SW 1271 (cell line): Measurements from ENCODE around the gene NOX4.
"Not testable (repeated sequence)": the region's sequence is repeated elsewhere in the genome, so short reads cannot be mapped to it uniquely, and the experiment has no call there.

ENCODE experiments used
- DNase-seq, 2 experiments: peaks; one replicate each; lab custom pipeline; 2025; lab: John Stamatoyannopoulos, UW

NOX4 gene

GRCh38 chr11:89458716-89459115 lies 32.5 kb downstream of the NOX4 start:
- no peak for DNase-seq

- DNase-seq, result no peak
Observed at GRCh38 chr11:89457190-89457589, 34.0 kb downstream of the NOX4 start.

- no peak for DNase-seq
Observed at GRCh38 chr11:89456681-89457080, 34.5 kb downstream of the NOX4 start.

- no peak for DNase-seq
Observed at GRCh38 chr11:89452780-89453179, 38.4 kb downstream of the NOX4 start.

GRCh38 chr11:89447845-89448244 lies 43.3 kb downstream of the NOX4 start:
- no peak for DNase-seq

GRCh38 chr11:89443361-89444322 lies 47.5 kb downstream of the NOX4 start:
- DNase-seq, result no peak

GRCh38 chr11:89442801-89443200 lies 48.4 kb downstream of the NOX4 start:
- no peak for DNase-seq

GRCh38 chr11:89441606-89442005 lies 49.6 kb downstream of the NOX4 start:
- no peak for DNase-seq

GRCh38 chr11:89437317-89437716 lies 53.9 kb downstream of the NOX4 start:
- DNase-seq, result no peak

- DNase-seq, result no peak
Observed at GRCh38 chr11:89436071-89436470, 55.1 kb downstream of the NOX4 start.

GRCh38 chr11:89433278-89433677 lies 57.9 kb downstream of the NOX4 start:
- DNase-seq, result no peak

- DNase-seq, result not testable (repeated sequence)
Observed at GRCh38 chr11:89432182-89432581, 59.0 kb downstream of the NOX4 start.

GRCh38 chr11:89426501-89426900 lies 64.7 kb downstream of the NOX4 start:
- not testable (repeated sequence) for DNase-seq

- DNase-seq, result no peak
Observed at GRCh38 chr11:89421718-89422117, 69.5 kb downstream of the NOX4 start.

GRCh38 chr11:89420981-89421380 lies 70.2 kb downstream of the NOX4 start:
- no peak for DNase-seq

GRCh38 chr11:89416961-89417360 lies 74.2 kb downstream of the NOX4 start:
- no peak for DNase-seq

- DNase-seq, result not testable (repeated sequence)
Observed at GRCh38 chr11:89411112-89411511, 80.1 kb downstream of the NOX4 start.

- DNase-seq, result not testable (repeated sequence)
Observed at GRCh38 chr11:89410666-89411065, 80.5 kb downstream of the NOX4 start.

GRCh38 chr11:89408441-89408840 lies 82.7 kb downstream of the NOX4 start:
- DNase-seq, result not testable (repeated sequence)

- DNase-seq, result peak; percentile 10 to 56
Observed at GRCh38 chr11:89405629-89406028, 85.5 kb downstream of the NOX4 start.

GRCh38 chr11:89391654-89392053 lies 99.5 kb downstream of the NOX4 start:
- not testable (repeated sequence) for DNase-seq

- DNase-seq, result not testable (repeated sequence)
Observed at GRCh38 chr11:89387501-89387900, 103.7 kb downstream of the NOX4 start.

GRCh38 chr11:89382986-89383385 lies 108.2 kb downstream of the NOX4 start:
- DNase-seq, result not testable (repeated sequence)

- DNase-seq, result peak; percentile 81 to 89
Observed at GRCh38 chr11:89381094-89381493, 110.1 kb downstream of the NOX4 start.
